ENCODE data around the gene CAMK2N2. TPM values are rescaled to one million over a fixed set of nuclear protein-coding genes. Genes with fewer than 3 reads are reported as not detected.

CAMK2N2 gene
- polyA plus RNA-seq, 1 donor = 0.72 TPM

- no CpG with 5 or more reads among the region's 3 CpGs for WGBS (ENCODE audit: insufficient coverage, low lambda C conversion rate)
- Histone ChIP-seq H3K27me3 (ENCODE audit: control insufficient read depth, insufficient read depth, low read length) (peaks cover 8% of the 10 kb centered on the region), H3K9me3 (ENCODE audit: control insufficient read depth, low read depth, low read length) (no peaks in the 10 kb centered on the region)
These were observed 38.8 kb downstream of the CAMK2N2 start for GRCh38 chr3:184222521-184222920.

GRCh38 chr3:184218814-184219213, 42.5 kb downstream of the CAMK2N2 start:
- no peaks in the 10 kb centered on the region for H3K4me1 ChIP-seq (ENCODE audit: control insufficient read depth, insufficient read depth, low read length)
- H3K27ac ChIP-seq (ENCODE audit: low read length) = no peak overlapping the region
- H3K36me3 ChIP-seq (ENCODE audit: control insufficient read depth, insufficient read depth, low read length) = no peaks in the 10 kb centered on the region
- no peaks in the 10 kb centered on the region for H3K9me3 ChIP-seq (ENCODE audit: control insufficient read depth, low read depth, low read length)
- no peak overlapping the region for H3K4me3 ChIP-seq (ENCODE audit: low read length)
- WGBS (ENCODE audit: insufficient coverage, low lambda C conversion rate) = 75% methylated on average over 1 of the region's 4 CpGs
- no peak for DNase-seq
- H3K27me3 ChIP-seq (ENCODE audit: control insufficient read depth, insufficient read depth, low read length) = peaks cover 2% of the 10 kb centered on the region

More at GRCh38 chr3:184222521-184222920, 38.8 kb downstream of the CAMK2N2 start:
- H3K27ac ChIP-seq (ENCODE audit: low read length) = no peak overlapping the region
- no peaks in the 10 kb centered on the region for H3K4me1 ChIP-seq (ENCODE audit: control insufficient read depth, insufficient read depth, low read length)
- no peak overlapping the region for H3K4me3 ChIP-seq (ENCODE audit: low read length)
- DNase-seq = no peak
- no peaks in the 10 kb centered on the region for H3K36me3 ChIP-seq (ENCODE audit: control insufficient read depth, insufficient read depth, low read length)

GRCh38 chr3:184211718-184212117, 49.6 kb downstream of the CAMK2N2 start:
- no peak overlapping the region for H3K27ac ChIP-seq (ENCODE audit: low read length)
- no peak for DNase-seq
- no peaks in the 10 kb centered on the region for H3K9me3 ChIP-seq (ENCODE audit: control insufficient read depth, low read depth, low read length)
- no peaks in the 10 kb centered on the region for H3K36me3 ChIP-seq (ENCODE audit: control insufficient read depth, insufficient read depth, low read length)
- peaks cover 3% of the 10 kb centered on the region for H3K27me3 ChIP-seq (ENCODE audit: control insufficient read depth, insufficient read depth, low read length)
- H3K4me1 ChIP-seq (ENCODE audit: control insufficient read depth, insufficient read depth, low read length) = no peaks in the 10 kb centered on the region
- WGBS (ENCODE audit: insufficient coverage, low lambda C conversion rate) = 93% methylated on average over 2 of the region's 5 CpGs
- no peak overlapping the region for H3K4me3 ChIP-seq (ENCODE audit: low read length)

- Histone ChIP-seq H3K36me3 (ENCODE audit: control insufficient read depth, insufficient read depth, low read length) (no peaks in the 10 kb centered on the region), H3K27ac (ENCODE audit: low read length) (no peak overlapping the region), H3K27me3 (ENCODE audit: control insufficient read depth, insufficient read depth, low read length) (peaks cover 6% of the 10 kb centered on the region), H3K4me3 (ENCODE audit: low read length) (no peak overlapping the region), H3K4me1 (ENCODE audit: control insufficient read depth, insufficient read depth, low read length) (no peaks in the 10 kb centered on the region), H3K9me3 (ENCODE audit: control insufficient read depth, low read depth, low read length) (no peaks in the 10 kb centered on the region)
- 86% methylated on average over 1 of the region's 5 CpGs for WGBS (ENCODE audit: insufficient coverage, low lambda C conversion rate)
- no peak for DNase-seq
These were observed 50.1 kb downstream of the CAMK2N2 start for GRCh38 chr3:184211297-184211696.

Other genes with a start within 250 kb of the CAMK2N2 start
- 23.3 TPM for gene ABCC5, start 243.7 kb downstream of the CAMK2N2 start, polyA plus RNA-seq
- gene HTR3D, start 229.8 kb downstream of the CAMK2N2 start, polyA plus RNA-seq = not detected
- not detected for gene HTR3C, start 208.5 kb downstream of the CAMK2N2 start, polyA plus RNA-seq
- gene HTR3E, start 164.5 kb downstream of the CAMK2N2 start, polyA plus RNA-seq = 0.03 TPM
- 46.5 TPM for gene EIF2B5, start 126.2 kb downstream of the CAMK2N2 start, polyA plus RNA-seq
- gene DVL3, start 106.2 kb downstream of the CAMK2N2 start, polyA plus RNA-seq = 81.0 TPM
- gene AP2M1, start 86.7 kb downstream of the CAMK2N2 start, polyA plus RNA-seq = 286 TPM
- 72.3 TPM for gene ABCF3, start 75.4 kb downstream of the CAMK2N2 start, polyA plus RNA-seq
- 18.6 TPM for gene VWA5B2, start 32.0 kb downstream of the CAMK2N2 start, polyA plus RNA-seq
- 74.6 TPM for gene ALG3, start 12.6 kb downstream of the CAMK2N2 start, polyA plus RNA-seq
- 5.3 TPM for gene EEF1AKMT4, start 11.9 kb downstream of the CAMK2N2 start, polyA plus RNA-seq
- gene ECE2, start 14.5 kb upstream of the CAMK2N2 start, polyA plus RNA-seq = 1.4 TPM
- 148 TPM for gene PSMD2, start 37.7 kb upstream of the CAMK2N2 start, polyA plus RNA-seq
- 203 TPM for gene EIF4G1, start 53.1 kb upstream of the CAMK2N2 start, polyA plus RNA-seq
- 14.9 TPM for gene FAM131A, start 76.0 kb upstream of the CAMK2N2 start, polyA plus RNA-seq
- gene CLCN2, start 100.1 kb upstream of the CAMK2N2 start, polyA plus RNA-seq = 27.5 TPM
- 167 TPM for gene POLR2H, start 100.2 kb upstream of the CAMK2N2 start, polyA plus RNA-seq
- gene THPO, start 116.7 kb upstream of the CAMK2N2 start, polyA plus RNA-seq = 1.9 TPM
- gene CHRD, start 118.5 kb upstream of the CAMK2N2 start, polyA plus RNA-seq = 3.7 TPM